GM18526 (cell line): Measurements from ENCODE around the gene SPO11.

Source experiments
- POLR2A ChIP-seq: IDR thresholded peaks from 3 replicates; pipeline ENCODE4 v1.6.1; 2011; ENCODE audit not compliant: insufficient read length; ENCODE audit errors: extremely low read depth

The SPO11 gene

DNA sequence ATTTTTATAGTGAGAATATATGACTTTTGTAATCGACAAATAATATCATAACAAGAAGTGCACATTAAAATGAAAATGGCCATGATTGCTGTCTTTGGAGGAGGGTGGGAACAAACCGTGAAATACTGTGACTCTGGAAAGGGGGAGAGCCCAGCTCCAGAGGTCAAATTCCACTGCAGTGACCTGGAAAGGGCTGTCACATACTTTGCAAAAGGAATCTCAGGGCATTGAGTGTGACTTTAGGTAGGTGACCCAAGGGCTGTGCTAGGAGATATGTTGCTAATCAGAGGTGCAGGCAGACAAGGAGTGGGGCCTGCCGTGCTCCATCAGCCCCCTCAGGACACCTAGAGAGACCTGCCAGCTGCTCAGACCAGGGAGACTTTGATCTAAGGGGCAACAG is 35.1 kb upstream of the SPO11 start:
- TF ChIP-seq POLR2A, result no peak

DNA sequence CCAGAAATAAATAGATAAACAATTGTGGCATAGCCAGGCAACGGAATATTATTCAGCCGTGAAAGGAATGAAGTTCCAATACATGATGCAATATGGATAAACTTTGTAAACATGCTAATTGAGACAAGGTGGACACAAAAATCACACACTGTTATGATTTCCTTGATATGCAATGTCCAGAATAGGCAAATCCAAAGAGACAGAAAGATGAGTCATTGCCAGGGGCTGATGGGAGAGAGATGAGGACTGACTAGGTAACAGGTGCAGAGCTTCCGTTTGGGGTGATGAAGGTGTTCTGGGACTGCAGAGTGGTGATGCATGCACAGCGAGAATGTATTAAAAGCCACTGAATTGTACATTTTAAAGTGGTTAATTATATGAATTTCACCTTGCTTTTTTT is 31.1 kb upstream of the SPO11 start:
- TF ChIP-seq POLR2A, result no peak

GRCh38 chr20:57301026-57301425 is 28.6 kb upstream of the SPO11 start:
- TF ChIP-seq POLR2A, result no peak

DNA sequence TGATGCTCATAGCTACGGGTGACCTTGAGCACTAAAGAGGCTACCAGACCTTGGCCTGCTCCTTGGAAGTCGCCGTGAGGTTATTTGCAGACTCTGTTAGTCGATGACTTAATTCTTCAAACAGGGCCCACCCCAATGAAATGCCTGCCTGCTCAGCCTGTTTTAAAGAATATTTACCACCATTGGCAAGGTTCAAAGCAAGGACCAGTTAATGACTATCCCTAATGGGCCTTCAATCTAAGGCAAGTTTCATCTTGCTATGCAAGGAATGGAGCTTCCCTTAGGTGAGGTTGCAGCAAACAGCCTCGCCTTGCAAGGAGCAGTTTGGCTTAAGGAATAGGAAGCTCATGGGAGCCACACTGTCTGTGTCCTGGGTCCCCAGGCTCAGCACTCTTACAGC is 22.9 kb upstream of the SPO11 start:
- TF ChIP-seq POLR2A, result no peak

GRCh38 chr20:57308451-57309271 is 20.9 kb upstream of the SPO11 start:
- TF ChIP-seq POLR2A, result no peak

DNA sequence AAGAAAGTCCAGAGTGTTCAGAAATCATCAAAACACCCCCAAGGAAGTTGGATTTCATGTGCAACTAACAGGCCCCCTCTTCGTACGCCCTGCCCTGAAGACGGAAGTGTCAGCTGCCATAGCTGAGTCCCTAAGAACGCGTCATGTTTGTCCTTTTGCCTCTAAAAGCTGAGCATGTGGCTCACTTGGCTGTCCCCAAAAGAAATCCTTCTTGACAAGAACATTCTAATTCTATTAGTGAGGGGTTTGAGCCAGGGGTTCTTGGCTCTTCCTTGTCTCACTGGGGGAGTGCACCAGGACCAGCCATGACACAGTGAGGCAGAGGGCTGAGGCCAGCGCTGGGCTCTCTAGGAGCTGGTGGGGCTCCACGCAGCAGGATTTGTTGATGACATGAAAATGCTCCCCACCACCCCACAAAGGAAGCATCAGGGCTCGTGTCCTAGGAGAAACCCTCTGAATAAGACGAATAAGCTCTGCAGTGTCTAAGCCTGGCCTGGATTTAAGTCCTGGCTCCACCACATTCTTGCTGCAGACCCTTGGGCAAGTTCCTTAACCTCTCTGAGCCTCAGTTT is 20.0 kb upstream of the SPO11 start:
- TF ChIP-seq POLR2A, result no peak

- no peak for TF ChIP-seq POLR2A
Measured at GRCh38 chr20:57310821-57311514, 18.6 kb upstream of the SPO11 start.

DNA sequence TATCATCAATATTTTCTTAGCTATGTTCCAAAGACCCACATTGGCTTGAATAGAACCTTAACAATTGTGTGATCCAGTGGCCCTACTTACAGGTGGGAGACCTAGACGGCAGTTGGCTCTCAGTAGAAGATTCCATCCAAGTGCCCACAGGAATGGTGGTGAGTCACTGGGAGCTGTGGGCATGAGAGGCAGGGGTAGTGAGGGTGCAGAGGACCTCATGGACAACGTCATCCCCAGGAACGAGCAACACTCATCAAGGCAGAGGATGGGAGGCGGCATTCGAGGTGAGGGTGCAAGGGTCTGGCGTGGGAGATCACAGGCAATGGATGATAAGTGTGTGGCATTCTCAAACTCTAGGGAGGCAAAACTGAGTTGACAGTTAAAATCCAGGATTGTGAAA is 17.5 kb upstream of the SPO11 start:
- TF ChIP-seq POLR2A, result no peak

DNA sequence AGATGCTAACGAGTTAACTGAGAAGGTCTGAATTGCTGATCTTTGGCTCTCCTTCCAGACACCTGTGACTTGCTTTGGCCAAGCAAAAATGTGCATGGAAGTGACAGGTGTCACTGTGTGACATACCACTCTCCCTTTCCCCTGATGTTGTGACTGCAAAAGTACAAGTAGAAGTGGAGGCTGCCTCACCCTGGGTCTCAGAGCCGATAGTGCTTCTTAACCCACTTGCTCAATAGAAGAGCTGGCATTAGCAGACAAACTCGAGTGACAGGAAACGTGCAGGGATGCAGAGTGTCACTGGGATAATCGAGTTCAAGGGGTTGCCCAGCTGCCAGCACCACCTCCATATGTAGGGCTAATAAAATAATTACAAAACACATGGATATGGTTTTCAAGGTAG is 16.4 kb upstream of the SPO11 start:
- TF ChIP-seq POLR2A, result no peak

- TF ChIP-seq POLR2A, result no peak
Measured at GRCh38 chr20:57313951-57314350, 15.7 kb upstream of the SPO11 start.

DNA sequence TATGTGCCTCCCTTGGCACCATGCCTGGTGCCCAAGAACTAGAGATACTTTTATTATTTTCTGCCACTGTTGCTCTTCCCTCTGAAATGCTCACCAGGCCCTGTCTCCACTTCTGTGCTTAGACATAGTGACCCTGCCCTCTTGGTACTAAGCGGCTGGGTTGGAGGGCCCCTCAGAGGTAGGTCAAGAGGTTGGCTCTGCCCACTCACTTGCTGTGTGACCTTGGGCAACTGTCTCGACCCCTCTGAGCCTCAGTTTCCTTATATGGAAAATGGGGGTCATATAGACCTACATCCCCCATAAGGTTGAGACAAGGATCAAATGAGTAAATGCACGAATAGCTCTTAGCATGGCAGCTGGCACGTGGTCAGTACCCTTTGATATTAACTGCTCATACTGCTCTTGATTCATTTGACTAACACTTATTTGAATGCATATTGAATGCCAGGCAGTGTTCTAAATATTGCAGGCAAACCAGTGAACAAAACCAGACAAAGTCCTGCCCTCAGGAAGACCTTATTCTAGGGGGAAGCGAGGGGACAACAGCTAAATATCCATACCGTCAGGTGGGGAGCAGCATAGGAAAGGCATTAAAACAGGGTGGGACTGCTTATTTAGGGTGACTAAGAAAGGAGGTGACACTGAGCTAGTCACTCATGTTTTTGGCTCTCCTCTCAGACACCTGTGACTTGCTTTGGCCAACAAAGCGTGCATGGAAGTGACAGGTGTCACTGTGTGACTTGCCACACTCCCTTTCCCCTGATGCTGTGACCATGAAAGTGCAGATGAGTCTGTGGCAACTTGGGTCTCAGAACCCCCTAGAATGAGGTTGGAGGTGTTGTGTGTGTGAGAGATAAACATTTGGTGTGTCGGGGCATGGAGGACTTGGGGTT is 14.3 kb upstream of the SPO11 start:
- no peak for TF ChIP-seq POLR2A

GRCh38 chr20:57315976-57316480 is 13.6 kb upstream of the SPO11 start:
- TF ChIP-seq POLR2A, result no peak

DNA sequence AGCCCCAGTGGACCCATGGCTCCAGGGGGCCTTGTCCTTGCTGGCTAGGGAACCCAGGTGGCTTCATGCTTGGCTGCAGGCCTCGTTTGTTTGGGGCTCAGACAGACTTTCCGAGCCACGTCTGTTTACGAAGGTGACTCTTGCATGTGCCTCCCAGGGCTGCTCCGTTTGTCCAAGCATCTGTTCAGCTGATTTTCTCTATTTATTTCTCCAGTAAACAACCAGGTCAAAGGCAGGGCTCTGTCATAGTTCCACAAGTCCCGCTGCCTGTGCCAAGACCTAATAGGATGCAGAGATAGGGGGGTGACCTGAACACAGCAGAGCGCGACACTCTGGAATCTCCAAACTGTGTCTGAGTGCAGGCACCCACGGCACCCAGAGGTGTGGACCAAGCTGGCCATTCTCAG is 12.8 kb upstream of the SPO11 start:
- no peak for TF ChIP-seq POLR2A

GRCh38 chr20:57317316-57317788 is 12.3 kb upstream of the SPO11 start:
- no peak for TF ChIP-seq POLR2A

DNA sequence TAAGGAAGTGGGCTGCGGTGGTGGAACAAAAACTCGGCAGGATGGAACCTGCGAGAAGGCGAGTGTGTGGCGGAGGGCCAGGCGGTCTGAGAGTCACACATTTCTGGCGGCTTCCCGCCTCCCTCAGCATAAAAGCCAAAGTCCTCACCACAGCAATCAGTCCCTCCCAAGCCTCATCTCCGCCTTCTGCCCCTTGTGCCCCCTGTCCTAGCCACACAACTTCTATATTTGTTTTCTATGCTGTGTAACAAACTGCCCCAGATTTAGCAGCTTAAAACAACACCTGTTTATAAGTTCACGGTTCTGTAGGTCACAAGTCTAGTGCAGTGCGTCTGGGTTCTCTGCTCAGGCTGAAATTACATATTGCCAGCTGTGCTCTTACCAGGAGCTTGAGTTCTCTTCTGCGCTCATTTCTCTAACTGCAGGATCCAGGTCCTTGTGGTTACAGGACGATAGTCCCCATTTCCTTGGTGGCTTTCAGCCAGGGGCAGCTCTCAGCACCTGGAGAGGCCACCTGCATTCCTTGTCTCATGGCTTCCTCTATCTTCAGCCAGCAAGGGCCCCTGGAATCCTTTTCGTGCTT is 11.7 kb upstream of the SPO11 start:
- no peak for TF ChIP-seq POLR2A
